GM12878 (cell line): ENCODE data around the gene HBB. TPM values are rescaled to one million over a fixed set of nuclear protein-coding genes. Genes with fewer than 3 reads are reported as not detected.

Source experiments
- CEBPB ChIP-seq, 2 experiments: fragments of 150-350 bp in 1 of 2; IDR thresholded peaks; 2 replicates each; pipeline ENCODE4 v1.6.1; 2012 to 2014; ENCODE audit warnings: low read depth in 2 of 2, low read length in 2 of 2, borderline replicate concordance in 1 of 2, inconsistent platforms in 1 of 2
- CTCF ChIP-seq, 3 experiments: IDR thresholded peaks in 2 of 3; conservative IDR thresholded peaks in 1 of 3; 2 replicates each; pipeline ENCODE4 v1.5.1; 2011; ENCODE audit warnings: low read depth in 3 of 3, low read length in 3 of 3, mild to moderate bottlenecking in 3 of 3, control low read depth in 2 of 3, moderate library complexity in 2 of 3, inconsistent platforms in 1 of 3, mixed read lengths in 1 of 3; ENCODE audit not compliant: control insufficient read depth in 2 of 3, insufficient read depth in 1 of 3; ENCODE audit errors: extremely low read depth in 1 of 3
- NFIC ChIP-seq: IDR thresholded peaks from 2 replicates; pipeline ENCODE4 v1.6.1; 2012; ENCODE audit warnings: low read depth, mild to moderate bottlenecking, inconsistent platforms, low read length, moderate library complexity
- NR2F1 ChIP-seq: fragments of 450-650 bp; conservative IDR thresholded peaks from 2 replicates; pipeline ENCODE4 v1.6.1; 2017; ENCODE audit warnings: mild to moderate bottlenecking
- ZBTB11 ChIP-seq: fragments of 450-650 bp; formaldehyde crosslinking; IDR thresholded peaks from 2 replicates; pipeline ENCODE4 v1.5.0; 2022; ENCODE audit warnings: mild to moderate bottlenecking, missing genetic modification characterization
- ZBTB40 ChIP-seq: fragments of 450-650 bp; IDR thresholded peaks from 2 replicates; pipeline ENCODE4 v1.6.1; 2016; ENCODE audit warnings: mild to moderate bottlenecking, moderate library complexity, borderline replicate concordance
- polyA plus RNA-seq, 11 experiments: library from polyadenylated mRNA; depleted of rRNA in 4 of 11; unstranded in 6 of 11; stranded (reverse) in 5 of 11; fragments of >200 nt; fragmentation: Nextera tagmentation in 4 of 11; fragmentation: Illumina TruSeq in 1 of 11; extraction: Ambion mirVana in 4 of 11; extraction: Trizol in 1 of 11; gene quantifications; 1 replicate in 1 of 11; 2 replicates in 10 of 11; pipeline versions ENCODE4 v1.2.1 to v1.2.3, GENCODE V29; 2011 to 2016; ENCODE audit warnings: inconsistent platforms in 2 of 11, missing spikeins in 2 of 11, low read depth in 1 of 11
- total RNA-seq, 4 experiments: library from RNA; depleted of rRNA in 3 of 4; stranded (reverse); fragments of >200 nt in 3 of 4; fragmentation: Illumina TruSeq in 1 of 4; extraction: Trizol in 1 of 4; gene quantifications; 2 replicates each; pipeline versions ENCODE4 v1.2.1 to v1.2.3, GENCODE V29; 2013 to 2021
- TF ChIP-seq, protein P1 (sequence below): IDR thresholded peaks from 2 replicates; pipeline ENCODE4 v1.6.1; 2012; ENCODE audit warnings: mild to moderate bottlenecking, low read depth, low read length

The HBB gene
- total and polyA plus RNA-seq, 10 of the 15 experiments (the other 5 are each of a cell fraction or from before 2014, with no cell fraction given) = 0.36 TPM; not detected in 9

DNA sequence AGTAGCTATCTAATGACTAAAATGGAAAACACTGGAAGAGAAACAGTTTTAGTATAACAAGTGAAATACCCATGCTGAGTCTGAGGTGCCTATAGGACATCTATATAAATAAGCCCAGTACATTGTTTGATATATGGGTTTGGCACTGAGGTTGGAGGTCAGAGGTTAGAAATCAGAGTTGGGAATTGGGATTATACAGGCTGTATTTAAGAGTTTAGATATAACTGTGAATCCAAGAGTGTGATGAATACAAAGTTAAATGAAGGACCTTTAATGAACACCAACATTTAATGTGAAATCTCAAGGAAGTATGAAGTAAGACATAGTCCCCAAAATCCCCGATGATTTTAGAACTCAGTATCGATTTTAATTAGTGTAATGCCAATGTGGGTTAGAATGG lies 10.5 kb upstream of the HBB start (continued):
- TF ChIP-seq ZBTB40 (no peak), CEBPB (IDR thresholded peaks at IDR 0.05; ENCODE audit: borderline replicate concordance in 1 of 2, low read depth in 2 of 2, low read length in 2 of 2) (no peak), NR2F1 (no peak), NFIC (no peak), ZBTB11 (CRISPR knock-in tag) (no peak), CTCF (IDR thresholded peaks at IDR 0.05 in 2 of 3, conservative IDR thresholded peaks at IDR 0.05 in 1 of 3; ENCODE audit: control insufficient read depth in 2 of 3, extremely low read depth in 1 of 3, insufficient read depth in 1 of 3, low read depth in 3 of 3, low read length in 3 of 3) (no peak)
- TF ChIP-seq, protein P1, sequence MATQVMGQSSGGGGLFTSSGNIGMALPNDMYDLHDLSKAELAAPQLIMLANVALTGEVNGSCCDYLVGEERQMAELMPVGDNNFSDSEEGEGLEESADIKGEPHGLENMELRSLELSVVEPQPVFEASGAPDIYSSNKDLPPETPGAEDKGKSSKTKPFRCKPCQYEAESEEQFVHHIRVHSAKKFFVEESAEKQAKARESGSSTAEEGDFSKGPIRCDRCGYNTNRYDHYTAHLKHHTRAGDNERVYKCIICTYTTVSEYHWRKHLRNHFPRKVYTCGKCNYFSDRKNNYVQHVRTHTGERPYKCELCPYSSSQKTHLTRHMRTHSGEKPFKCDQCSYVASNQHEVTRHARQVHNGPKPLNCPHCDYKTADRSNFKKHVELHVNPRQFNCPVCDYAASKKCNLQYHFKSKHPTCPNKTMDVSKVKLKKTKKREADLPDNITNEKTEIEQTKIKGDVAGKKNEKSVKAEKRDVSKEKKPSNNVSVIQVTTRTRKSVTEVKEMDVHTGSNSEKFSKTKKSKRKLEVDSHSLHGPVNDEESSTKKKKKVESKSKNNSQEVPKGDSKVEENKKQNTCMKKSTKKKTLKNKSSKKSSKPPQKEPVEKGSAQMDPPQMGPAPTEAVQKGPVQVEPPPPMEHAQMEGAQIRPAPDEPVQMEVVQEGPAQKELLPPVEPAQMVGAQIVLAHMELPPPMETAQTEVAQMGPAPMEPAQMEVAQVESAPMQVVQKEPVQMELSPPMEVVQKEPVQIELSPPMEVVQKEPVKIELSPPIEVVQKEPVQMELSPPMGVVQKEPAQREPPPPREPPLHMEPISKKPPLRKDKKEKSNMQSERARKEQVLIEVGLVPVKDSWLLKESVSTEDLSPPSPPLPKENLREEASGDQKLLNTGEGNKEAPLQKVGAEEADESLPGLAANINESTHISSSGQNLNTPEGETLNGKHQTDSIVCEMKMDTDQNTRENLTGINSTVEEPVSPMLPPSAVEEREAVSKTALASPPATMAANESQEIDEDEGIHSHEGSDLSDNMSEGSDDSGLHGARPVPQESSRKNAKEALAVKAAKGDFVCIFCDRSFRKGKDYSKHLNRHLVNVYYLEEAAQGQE = no peak
